ENCODE results near the gene RPP21.

DNA sequence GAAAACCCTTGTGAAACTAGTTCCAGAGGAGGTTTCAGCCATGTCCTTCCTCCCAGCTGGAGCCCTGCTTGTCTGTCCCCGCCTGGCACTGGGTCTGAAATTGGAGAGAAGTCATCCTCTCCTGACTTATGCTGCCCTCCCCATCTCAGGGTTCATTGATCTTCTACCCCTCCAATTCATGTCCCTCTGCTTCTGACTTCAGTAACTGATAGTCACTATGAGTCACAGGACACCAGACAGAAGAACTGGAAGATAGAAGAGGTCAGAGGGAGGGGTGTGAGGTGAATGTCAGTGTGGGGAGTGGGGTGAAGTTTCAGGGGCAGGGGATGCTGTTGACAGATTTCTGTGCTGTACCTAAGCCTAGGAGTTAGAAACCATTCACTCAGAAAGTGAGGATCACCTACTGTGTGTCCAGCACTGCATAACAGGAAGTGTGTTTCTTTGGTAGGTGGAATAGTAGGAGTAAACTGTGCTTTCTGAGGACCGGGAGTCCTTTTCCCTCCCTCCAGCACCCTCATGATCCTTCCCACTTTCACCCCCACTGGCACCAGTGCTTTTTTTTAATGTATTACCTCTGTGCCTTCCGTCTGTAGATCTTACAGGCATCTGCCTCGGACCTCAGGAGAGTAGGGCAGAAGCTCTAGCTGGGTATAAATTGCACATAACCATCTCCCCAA is 627 bp upstream of the RPP21 start:
- no peak for TF ChIP-seq CTCF (IDR thresholded peaks at IDR 0.05)
- TF ChIP-seq EZH2phosphoT487 (IDR thresholded peaks at IDR 0.05), result no peak
